Measurements from ENCODE around the gene PTCH1.

PTCH1 gene

GRCh38 chr9:95462249-95463147 lies 54.3 kb downstream of the PTCH1 start:
- no peak for FAIRE-seq

GRCh38 chr9:95461448-95462248 lies 55.1 kb downstream of the PTCH1 start:
- no peak for FAIRE-seq

GRCh38 chr9:95460518-95461164 lies 56.1 kb downstream of the PTCH1 start:
- FAIRE-seq, result no peak

- FAIRE-seq, result peak; percentile 74
These were observed 56.8 kb downstream of the PTCH1 start for GRCh38 chr9:95459851-95460517.

- no peak for FAIRE-seq
These were observed 57.6 kb downstream of the PTCH1 start for GRCh38 chr9:95459178-95459577.

- FAIRE-seq, result no peak
These were observed 58.1 kb downstream of the PTCH1 start for GRCh38 chr9:95458666-95459065.

- no peak for FAIRE-seq
These were observed 59.0 kb downstream of the PTCH1 start for GRCh38 chr9:95457769-95458168.

GRCh38 chr9:95455714-95456113 lies 61.1 kb downstream of the PTCH1 start:
- FAIRE-seq, result no peak

GRCh38 chr9:95452176-95452575 lies 64.6 kb downstream of the PTCH1 start:
- no peak for FAIRE-seq

GRCh38 chr9:95451065-95451426 lies 65.7 kb downstream of the PTCH1 start:
- FAIRE-seq, result no peak

GRCh38 chr9:95450171-95451064 lies 66.4 kb downstream of the PTCH1 start:
- no peak for FAIRE-seq

GRCh38 chr9:95449016-95449415 lies 67.8 kb downstream of the PTCH1 start:
- no peak for FAIRE-seq

- FAIRE-seq, result no peak
These were observed 68.9 kb downstream of the PTCH1 start for GRCh38 chr9:95447660-95448420.

GRCh38 chr9:95446984-95447383 lies 69.8 kb downstream of the PTCH1 start:
- no peak for FAIRE-seq

GRCh38 chr9:95446259-95446658 lies 70.5 kb downstream of the PTCH1 start:
- FAIRE-seq, result no peak

- FAIRE-seq, result no peak
These were observed 72.6 kb downstream of the PTCH1 start for GRCh38 chr9:95444160-95444559.

- no peak for FAIRE-seq
These were observed 73.5 kb downstream of the PTCH1 start for GRCh38 chr9:95443301-95443700.

- no peak for FAIRE-seq
These were observed 75.7 kb downstream of the PTCH1 start for GRCh38 chr9:95441081-95441480.

GRCh38 chr9:95440447-95440846 lies 76.3 kb downstream of the PTCH1 start:
- FAIRE-seq, result no peak

- FAIRE-seq, result no peak
These were observed 78.0 kb downstream of the PTCH1 start for GRCh38 chr9:95438561-95439357.
